ENCODE results near the gene BBS9.

GRCh38 chr7:33237036-33237435 lies 107.7 kb downstream of the BBS9 start:
- no peak for TF ChIP-seq CTCF (conservative IDR thresholded peaks at IDR 0.05; ENCODE audit: low read length)
- no peak for TF ChIP-seq EZH2phosphoT487 (IDR thresholded peaks at IDR 0.05; ENCODE audit: borderline replicate concordance)

All from Loucy (cell line).